Measurements from ENCODE around the gene INS. TPM values are rescaled to one million over a fixed set of nuclear protein-coding genes. Genes with fewer than 3 reads are reported as not detected.

INS gene
- total and polyA plus RNA-seq, 2 of the 8 experiments (the other 6 are each of a cell fraction or from before 2014, with no cell fraction given): not detected

GRCh38 chr11:2154889-2155288, 6.1 kb downstream of the INS start:
- H3K9ac ChIP-seq (replicated peaks in 1 of 4; ENCODE audit: extremely low read depth in 1 of 4, low read depth in 3 of 4, low read length in 3 of 4): no peak overlapping the region
- H4K8ac ChIP-seq (ENCODE audit: extremely low read depth, insufficient read depth, low read length): no peak overlapping the region
- no peak overlapping the region for H3K14ac ChIP-seq (ENCODE audit: insufficient read length)
- FAIRE-seq: no peak
- H4K20me1 ChIP-seq (replicated peaks in 1 of 2; ENCODE audit: control insufficient read depth in 1 of 2, insufficient read depth in 2 of 2, low read length in 2 of 2): peaks cover 0 to 1% of the 10 kb centered on the region in 2 experiments
- no peak overlapping the region for H3K4me3 ChIP-seq (ENCODE audit: extremely low read depth in 1 of 4, insufficient read depth in 2 of 4, low read depth in 3 of 4, low read length in 4 of 4)
- no peak overlapping the region for H2AFZ ChIP-seq (ENCODE audit: low read length)
- no peak for DNase-seq (ENCODE audit: low read depth in 1 of 2, low spot score in 2 of 2)
- H2AK5ac ChIP-seq (ENCODE audit: low read depth, low read length): no peak overlapping the region
- H2BK5ac ChIP-seq (ENCODE audit: low read depth, low read length): no peak overlapping the region
- H2BK15ac ChIP-seq (ENCODE audit: low read length): no peak overlapping the region
- H3K4me2 ChIP-seq (ENCODE audit: insufficient read depth in 1 of 2, low read depth in 2 of 2, low read length in 2 of 2): no peak overlapping the region
- H4K5ac ChIP-seq (ENCODE audit: insufficient read length, low read depth, low read length): no peak overlapping the region
- no peak overlapping the region for H3K23ac ChIP-seq (ENCODE audit: insufficient read length)
- no peak overlapping the region for H2BK20ac ChIP-seq (ENCODE audit: low read length)
- no peak overlapping the region for H3K56ac ChIP-seq (replicated peaks; ENCODE audit: insufficient read length, low read depth, low read length)
- H3K79me1 ChIP-seq (ENCODE audit: low read depth, low read length): no peaks in the 10 kb centered on the region
- H2BK120ac ChIP-seq (replicated peaks; ENCODE audit: low read depth, low read length): no peak overlapping the region
- no peak for TF ChIP-seq RAD21 (IDR thresholded peaks at IDR 0.05 in 1 of 2, conservative IDR thresholded peaks at IDR 0.05 in 1 of 2; ENCODE audit: low read depth in 2 of 2, low read length in 2 of 2)
- TF ChIP-seq EZH2 (IDR thresholded peaks at IDR 0.05; ENCODE audit: low read depth, low read length, severe bottlenecking): no peak
- TF ChIP-seq CBX5 (IDR thresholded peaks at IDR 0.05; ENCODE audit: low read depth, low read length): no peak
- TF ChIP-seq ATF2 (IDR thresholded peaks at IDR 0.05; ENCODE audit: low read length): no peak
- TF ChIP-seq MAX (IDR thresholded peaks at IDR 0.05): no peak
- no peak for TF ChIP-seq SP1 (IDR thresholded peaks at IDR 0.05; ENCODE audit: low read depth, low read length)
- no peak for TF ChIP-seq SIX5 (IDR thresholded peaks at IDR 0.05; ENCODE audit: low read depth, low read length)
- TF ChIP-seq KDM1A (IDR thresholded peaks at IDR 0.05; ENCODE audit: borderline replicate concordance, low read length): no peak
- no peak for TF ChIP-seq POLR2A (IDR thresholded peaks at IDR 0.05; ENCODE audit: control extremely low read depth in 1 of 2, low read depth in 2 of 2, low read length in 2 of 2)
- TF ChIP-seq CBX8 (IDR thresholded peaks at IDR 0.05; ENCODE audit: borderline replicate concordance, low read depth, low read length): no peak
- no peak for TF ChIP-seq NRF1 (IDR thresholded peaks at IDR 0.05; ENCODE audit: low read depth, low read length)
- no peaks in the 10 kb centered on the region for H3K79me2 ChIP-seq (ENCODE audit: control insufficient read depth in 1 of 2, insufficient read depth in 2 of 2, low read length in 2 of 2)
- H3K27ac ChIP-seq (ENCODE audit: low read depth, low read length): no peak overlapping the region
- CTCF ChIA-PET (ENCODE audit: partially characterized antibody): interaction anchor here (0.6 to 18.5 kb wide), 28 partner anchors 11 to 513 kb away, joined by 3 to 551 read pairs (median 24); partner anchors contain the start of genes IGF2, INS, LSP1 and MRPL23
- H3K9me3 ChIP-seq (ENCODE audit: insufficient read depth in 2 of 2, low read depth in 1 of 2, low read length in 1 of 2): no peaks in the 10 kb centered on the region
- H4K91ac ChIP-seq (replicated peaks; ENCODE audit: insufficient read length, low read length): no peak overlapping the region
- POLR2A ChIA-PET (ENCODE audit: partially characterized antibody): no interaction called here
- H3K27me3 ChIP-seq (replicated peaks in 1 of 4; ENCODE audit: control insufficient read depth in 3 of 4, extremely low read depth in 1 of 4, insufficient read depth in 3 of 4, low read length in 3 of 4): peaks cover 0 to 3% (median 2%) of the 10 kb centered on the region in 4 experiments; a peak in 3 of 7 replicates
- H2BK12ac ChIP-seq (ENCODE audit: low read depth, low read length): no peak overlapping the region
- peaks cover 0 to 2% (median under 1%) of the 10 kb centered on the region in 4 experiments; a peak in 3 of 7 replicates for H3K4me1 ChIP-seq (replicated peaks in 1 of 4; ENCODE audit: control insufficient read depth in 3 of 4, insufficient read depth in 4 of 4, low read length in 3 of 4)
- 88% methylated on average over 6 of the region's 17 CpGs; no CpG with 5 or more reads in 1 of the 2 experiments for WGBS, 2 experiments (ENCODE audit: extremely low coverage in 1 of 2, insufficient coverage in 1 of 2, insufficient read length in 1 of 2, insufficient replicate concordance in 2 of 2, low coverage in 1 of 2, low lambda C conversion rate in 2 of 2, missing lambda C conversion rate in 1 of 2)
- H3K23me2 ChIP-seq (ENCODE audit: low read depth, low read length): no peaks in the 10 kb centered on the region
- no peak overlapping the region for H3K18ac ChIP-seq (ENCODE audit: extremely low read depth, low read length)
- no peaks in the 10 kb centered on the region for H3K36me3 ChIP-seq (ENCODE audit: control insufficient read depth in 2 of 4, insufficient read depth in 4 of 4, low read length in 3 of 4)
- H3K4ac ChIP-seq (replicated peaks; ENCODE audit: insufficient read length, low read depth, low read length): peak overlapping the region; percentile 7

Measured in H1 (cell line).